Smooth muscle cell (in vitro differentiated cells): ENCODE measurements around the gene TMEM106C. TPM values are rescaled to one million over a fixed set of nuclear protein-coding genes. Genes with fewer than 3 reads are reported as not detected.

Source experiments
- DNase-seq: peaks from one replicate; lab custom pipeline; 2025; ENCODE audit not compliant: unreplicated experiment; lab: John Stamatoyannopoulos, UW
- H2AFZ ChIP-seq: fragments of 200-600 bp; sonication (generic); 2 replicates; pipeline ENCODE4 v1.6.0; 2016; ENCODE audit warnings: antibody characterized with exemption, low read depth, mild to moderate bottlenecking
- H3F3A ChIP-seq: fragments of 200-600 bp; sonication (generic); 2 replicates; pipeline ENCODE4 v1.6.0; 2017; ENCODE audit warnings: antibody characterized with exemption, low read depth
- H3K27ac ChIP-seq: fragments of 200-600 bp; sonication (generic); 2 replicates; pipeline ENCODE4 v1.5.1; 2016; ENCODE audit warnings: low read depth, mild to moderate bottlenecking
- H3K27me3 ChIP-seq: fragments of 200-600 bp; sonication (generic); 2 replicates; pipeline ENCODE4 v1.6.1; 2016; ENCODE audit warnings: low read depth, mild to moderate bottlenecking
- H3K36me3 ChIP-seq: fragments of 200-600 bp; sonication (generic); 2 replicates; pipeline ENCODE4 v1.5.1; 2016; ENCODE audit warnings: low read depth
- H3K4me1 ChIP-seq: fragments of 200-600 bp; sonication (generic); 2 replicates; pipeline ENCODE4 v1.5.1; 2016; ENCODE audit warnings: low read depth
- H3K4me2 ChIP-seq: fragments of 200-600 bp; sonication (generic); 2 replicates; pipeline ENCODE4 v1.6.0; 2016; ENCODE audit warnings: mild to moderate bottlenecking
- H3K4me3 ChIP-seq: fragments of 200-600 bp; sonication (generic); 2 replicates; pipeline ENCODE4 v1.5.1; 2016; ENCODE audit warnings: mild to moderate bottlenecking
- H3K79me2 ChIP-seq: fragments of 200-600 bp; sonication (generic); 2 replicates; pipeline ENCODE4 v1.6.0; 2016; ENCODE audit warnings: low read depth, mild to moderate bottlenecking
- H3K9ac ChIP-seq: fragments of 200-600 bp; sonication (generic); 2 replicates; pipeline ENCODE4 v1.6.0; 2016; ENCODE audit warnings: low read depth
- H3K9me3 ChIP-seq: fragments of 200-600 bp; sonication (generic); replicated peaks from 2 replicates; pipeline ENCODE4 v1.5.1; 2016; ENCODE audit warnings: low read depth
- H4K20me1 ChIP-seq: fragments of 200-600 bp; sonication (generic); 2 replicates; pipeline ENCODE4 v1.6.0; 2016; ENCODE audit warnings: low read depth
- CTCF ChIP-seq: fragments of 200-600 bp; sonication (generic); IDR thresholded peaks from 2 replicates; pipeline ENCODE4 v1.5.1; 2017; ENCODE audit warnings: borderline replicate concordance, mild to moderate bottlenecking, antibody characterized with exemption; ENCODE audit not compliant: insufficient read depth, poor library complexity, severe bottlenecking
- WGBS: methylation state at CpG from one replicate; pipeline ENCODE4 v1.1.7; 2016; ENCODE audit warnings: low lambda C conversion rate; 5-methylcytosine and 5-hydroxymethylcytosine counted together
- polyA plus RNA-seq: library from polyadenylated mRNA; unstranded; fragments of >200 nt; fragmentation: Nextera tagmentation; extraction: Ambion mirVana; gene quantifications from 2 replicates; pipeline ENCODE4 v1.2.1, GENCODE V29; 2016
- total RNA-seq: library from RNA; depleted of rRNA; stranded (reverse); fragments of >200 nt; gene quantifications from 2 replicates; pipeline ENCODE4 v1.2.3, GENCODE V29; 2014

The TMEM106C gene
- total and polyA plus RNA-seq, 2 experiments from 2014 or later: 42.7 to 58.9 TPM

DNA sequence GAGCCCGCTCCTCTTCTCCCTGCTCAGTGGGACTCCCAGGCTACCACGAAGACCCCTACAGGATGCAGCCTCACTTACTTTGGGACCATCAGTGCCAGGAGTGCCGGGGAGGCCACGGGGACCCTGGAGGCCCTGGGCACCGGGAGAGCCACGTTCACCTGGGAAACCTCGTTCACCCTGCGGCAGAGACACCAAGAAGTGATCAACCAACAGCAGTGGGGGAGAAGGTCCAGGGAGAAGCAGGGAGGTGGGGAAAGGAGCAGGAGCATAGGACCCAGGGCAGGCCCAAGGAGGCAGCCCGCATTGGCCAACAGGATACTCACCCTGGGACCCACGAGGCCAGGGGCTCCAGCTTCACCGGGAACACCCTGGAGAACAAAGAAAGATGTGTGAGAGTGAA, 19.4 kb downstream of the TMEM106C start:
- DNase-seq: no peak
- no peak overlapping the region for H3K4me3 ChIP-seq
- H2AFZ ChIP-seq: no peak overlapping the region
- H3F3A ChIP-seq: no peaks in the 10 kb centered on the region
- 89% methylated on average over 11 of the region's 11 CpGs for WGBS
- H3K9ac ChIP-seq: no peak overlapping the region
- TF ChIP-seq CTCF: no peak
- no peaks in the 10 kb centered on the region for H3K36me3 ChIP-seq
- H4K20me1 ChIP-seq: no peaks in the 10 kb centered on the region
- H3K4me1 ChIP-seq: no peaks in the 10 kb centered on the region
- no peak overlapping the region for H3K27ac ChIP-seq
- H3K79me2 ChIP-seq: no peaks in the 10 kb centered on the region
- no peaks in the 10 kb centered on the region for H3K9me3 ChIP-seq
- H3K4me2 ChIP-seq: no peak overlapping the region
- H3K27me3 ChIP-seq: no peaks in the 10 kb centered on the region

DNA sequence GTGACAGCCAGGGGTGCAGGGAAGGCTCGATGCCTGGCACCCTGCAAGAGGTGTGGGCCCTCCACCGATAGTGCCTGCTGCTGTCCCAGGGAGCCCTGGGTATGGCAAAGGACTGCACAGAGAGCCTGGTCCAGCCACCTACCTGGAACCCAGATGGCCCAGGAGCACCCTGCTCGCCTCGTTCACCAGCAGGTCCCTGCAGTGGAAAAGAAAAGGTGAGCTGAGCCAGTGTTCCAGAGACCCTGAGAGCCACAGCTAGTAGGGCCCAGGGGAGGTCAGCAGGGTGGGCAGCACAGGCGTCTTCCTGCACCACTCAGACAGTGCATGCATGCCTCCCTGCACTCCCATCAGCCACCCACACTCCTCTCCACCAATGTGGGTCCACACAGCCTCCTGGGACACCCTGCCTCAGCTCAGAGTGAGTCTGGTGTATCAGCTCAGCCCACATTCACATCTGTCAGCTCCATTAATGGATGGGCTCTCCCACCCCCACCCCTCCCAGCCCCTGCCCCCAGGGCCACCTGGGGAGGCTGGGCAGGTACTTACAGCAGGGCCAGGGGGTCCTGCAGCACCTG, 20.2 kb downstream of the TMEM106C start:
- H3K9me3 ChIP-seq: no peaks in the 10 kb centered on the region
- TF ChIP-seq CTCF: no peak
- H4K20me1 ChIP-seq: no peaks in the 10 kb centered on the region
- no peak overlapping the region for H3K4me2 ChIP-seq
- H3K36me3 ChIP-seq: no peaks in the 10 kb centered on the region
- H3K9ac ChIP-seq: no peak overlapping the region
- no peaks in the 10 kb centered on the region for H3K27me3 ChIP-seq
- DNase-seq: no peak
- no peak overlapping the region for H3K4me3 ChIP-seq
- 94% methylated on average over 5 of the region's 5 CpGs for WGBS
- no peak overlapping the region for H2AFZ ChIP-seq
- H3K27ac ChIP-seq: no peak overlapping the region
- no peaks in the 10 kb centered on the region for H3F3A ChIP-seq
- peaks cover 6% of the 10 kb centered on the region for H3K4me1 ChIP-seq
- H3K79me2 ChIP-seq: no peaks in the 10 kb centered on the region

- 96% methylated on average over 8 of the region's 8 CpGs for WGBS
- no peaks in the 10 kb centered on the region for H3K79me2 ChIP-seq
- no peak overlapping the region for H3K9ac ChIP-seq
- H3K4me2 ChIP-seq: no peak overlapping the region
- H3F3A ChIP-seq: no peaks in the 10 kb centered on the region
- H3K27me3 ChIP-seq: no peaks in the 10 kb centered on the region
- no peak overlapping the region for H2AFZ ChIP-seq
- no peak overlapping the region for H3K27ac ChIP-seq
- no peak for TF ChIP-seq CTCF
- DNase-seq: no peak
- H3K36me3 ChIP-seq: no peaks in the 10 kb centered on the region
- peaks cover 11% of the 10 kb centered on the region for H3K4me1 ChIP-seq
- H4K20me1 ChIP-seq: no peaks in the 10 kb centered on the region
- no peak overlapping the region for H3K4me3 ChIP-seq
- no peaks in the 10 kb centered on the region for H3K9me3 ChIP-seq
Observed at GRCh38 chr12:47984331-47984801, 21.0 kb downstream of the TMEM106C start.
